Panc1 (cell line): ENCODE measurements around the gene PTPMT1. TPM values are rescaled to one million over a fixed set of nuclear protein-coding genes. Genes with fewer than 3 reads are reported as not detected.
"Not testable (repeated sequence)": the region's sequence is repeated elsewhere in the genome, so short reads cannot be mapped to it uniquely, and the experiment has no call there.

Experiments
- ATAC-seq: fragments of 200-7000 bp; cut with Tn5 transposase; 2 replicates; pipeline ENCODE4 v1.9.1; 2020; ENCODE audit warnings: mild to moderate bottlenecking, moderate library complexity
- BruUV-seq: library from RNA; stranded (reverse); fragments of 400-500 nt; replicated peaks from 2 replicates; lab custom pipeline; 2021; lab: Mats Ljungman, UMichigan
- CTCF ChIA-PET: fragments of 300-600 bp; sonication (Branson Sonifier 250); formaldehyde crosslinking; loops from one replicate; lab custom pipeline; 2022; ENCODE audit warnings: antibody characterized with exemption; lab: Charles Lee
- POLR2A ChIA-PET: fragments of 300-600 bp; sonication (Branson Sonifier 250); formaldehyde crosslinking; loops from one replicate; lab custom pipeline; 2022; ENCODE audit warnings: antibody characterized with exemption; lab: Charles Lee
- DNase-seq: peaks from one replicate; pipeline ENCODE4 v3.0.0-alpha.2; 2010; ENCODE audit warnings: low read depth, low spot score
- H3K27ac ChIP-seq: 2 replicates; pipeline ENCODE4 v1.5.1; 2011; ENCODE audit warnings: mild to moderate bottlenecking, low read length, inconsistent platforms
- H3K27me3 ChIP-seq: fragments of 200-500 bp; sonication (Bioruptor generic); 2 replicates; pipeline ENCODE4 v1.6.0; 2014; ENCODE audit warnings: low read length, inconsistent platforms; ENCODE audit not compliant: control insufficient read depth, insufficient read depth
- H3K36me3 ChIP-seq: fragments of 200-500 bp; sonication (Bioruptor generic); 2 replicates; pipeline ENCODE4 v1.5.1; 2014; ENCODE audit warnings: inconsistent platforms, mild to moderate bottlenecking, low read length, moderate library complexity; ENCODE audit not compliant: control insufficient read depth, insufficient read depth
- H3K4me1 ChIP-seq: 2 replicates; pipeline ENCODE4 v1.5.1; 2011; ENCODE audit warnings: inconsistent platforms, mild to moderate bottlenecking, low read length, moderate library complexity; ENCODE audit not compliant: control insufficient read depth, insufficient read depth
- H3K4me3 ChIP-seq, 2 experiments: 2 replicates each; pipeline ENCODE4 v1.5.1; 2011 to 2012; ENCODE audit warnings: low read depth in 2 of 2, low read length in 2 of 2, mild to moderate bottlenecking in 2 of 2, inconsistent platforms in 1 of 2, moderate library complexity in 1 of 2
- H3K9me3 ChIP-seq: fragments of 200-500 bp; sonication (Bioruptor generic); 2 replicates; pipeline ENCODE4 v1.5.1; 2014; ENCODE audit warnings: low read depth, mild to moderate bottlenecking, inconsistent platforms, low read length, moderate library complexity; ENCODE audit not compliant: control insufficient read depth, insufficient read depth
- POLR2AphosphoS5 ChIP-seq: IDR thresholded peaks from 2 replicates; pipeline ENCODE4 v1.6.1; 2012; ENCODE audit warnings: mild to moderate bottlenecking, low read depth, low read length, moderate library complexity
- SIN3A ChIP-seq: IDR thresholded peaks from 2 replicates; pipeline ENCODE4 v1.6.1; 2012; ENCODE audit warnings: low read depth, mild to moderate bottlenecking, low read length, moderate library complexity, borderline replicate concordance; ENCODE audit not compliant: insufficient read depth
- TCF7L2 ChIP-seq: IDR thresholded peaks from 2 replicates; pipeline ENCODE4 v1.6.1; 2011; ENCODE audit warnings: mild to moderate bottlenecking, low read depth, low read length, inconsistent platforms
- in situ Hi-C: cut with HindIII; loops from 2 replicates; pipeline ENCODE4 v1.10.0; 2016; ENCODE audit warnings: low sequenced_read_pairs, low pct_unique_long_range_greater_than_20kb
- intact Hi-C: fragments of 100-400 bp; cut with micrococcal nuclease; formaldehyde crosslinking; loops from one replicate; pipeline ENCODE4 v1.10.0; 2022; ENCODE audit not compliant: unreplicated experiment
- total RNA-seq: library from RNA; stranded (reverse); gene quantifications from one replicate; pipeline ENCODE4 v1.2.1, GENCODE V29; 2021; ENCODE audit not compliant: unreplicated experiment
- TF ChIP-seq, protein P1 (sequence below): fragments of 450-650 bp; IDR thresholded peaks from 2 replicates; pipeline ENCODE4 v1.5.1; 2017; ENCODE audit warnings: mild to moderate bottlenecking
- TF ChIP-seq, protein P2 (sequence below), 2 experiments: IDR thresholded peaks; 2 replicates each; pipeline ENCODE4 v1.6.1; 2011 to 2012; ENCODE audit warnings: low read depth in 2 of 2, control low read depth in 1 of 2, low read length in 1 of 2, mild to moderate bottlenecking in 1 of 2, moderate library complexity in 1 of 2; ENCODE audit not compliant: insufficient read depth in 1 of 2

Gene PTPMT1
- total RNA-seq, 1 experiment from 2014 or later, result 81.0 TPM

DNA sequence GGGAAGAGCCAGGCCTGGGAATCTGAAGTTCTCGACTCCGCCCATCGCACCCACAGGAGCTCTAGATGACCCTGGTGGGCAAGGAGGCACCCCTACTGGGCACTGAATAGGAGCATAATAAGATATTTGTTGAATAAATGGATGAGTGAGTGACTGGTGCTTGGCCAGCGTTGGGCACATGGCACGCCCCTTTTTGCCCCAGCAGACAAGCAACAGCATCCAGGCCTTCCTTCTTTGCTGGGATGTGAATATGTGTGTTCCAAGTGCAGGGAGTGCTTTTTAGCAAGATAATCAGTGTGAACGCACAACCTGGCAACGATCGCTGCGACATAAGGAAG is 12.0 kb upstream of the PTPMT1 start:
- H3K9me3 ChIP-seq, result no peaks in the 10 kb centered on the region
- intact Hi-C loops, result no loop called here
- peak overlapping the region; percentile 74 to 97 for H3K4me3 ChIP-seq
- ATAC-seq (peak; percentile 70), DNase-seq (no peak)
- ChIA-PET CTCF (interaction anchor here (0.6 to 0.7 kb wide), 4 partner anchors 44 to 590 kb away, joined by 3 read pairs; no protein-coding TSS in a partner anchor), POLR2A (no interaction called here)
- in situ Hi-C loops, result no loop called here
- no peaks in the 10 kb centered on the region for H3K27me3 ChIP-seq
- no TSS peak for BruUV-seq
- peaks cover 15% of the 10 kb centered on the region for H3K36me3 ChIP-seq
- H3K27ac ChIP-seq, result peak overlapping the region; percentile 90
- TF ChIP-seq TCF7L2, result no peak
- TF ChIP-seq, protein P1, sequence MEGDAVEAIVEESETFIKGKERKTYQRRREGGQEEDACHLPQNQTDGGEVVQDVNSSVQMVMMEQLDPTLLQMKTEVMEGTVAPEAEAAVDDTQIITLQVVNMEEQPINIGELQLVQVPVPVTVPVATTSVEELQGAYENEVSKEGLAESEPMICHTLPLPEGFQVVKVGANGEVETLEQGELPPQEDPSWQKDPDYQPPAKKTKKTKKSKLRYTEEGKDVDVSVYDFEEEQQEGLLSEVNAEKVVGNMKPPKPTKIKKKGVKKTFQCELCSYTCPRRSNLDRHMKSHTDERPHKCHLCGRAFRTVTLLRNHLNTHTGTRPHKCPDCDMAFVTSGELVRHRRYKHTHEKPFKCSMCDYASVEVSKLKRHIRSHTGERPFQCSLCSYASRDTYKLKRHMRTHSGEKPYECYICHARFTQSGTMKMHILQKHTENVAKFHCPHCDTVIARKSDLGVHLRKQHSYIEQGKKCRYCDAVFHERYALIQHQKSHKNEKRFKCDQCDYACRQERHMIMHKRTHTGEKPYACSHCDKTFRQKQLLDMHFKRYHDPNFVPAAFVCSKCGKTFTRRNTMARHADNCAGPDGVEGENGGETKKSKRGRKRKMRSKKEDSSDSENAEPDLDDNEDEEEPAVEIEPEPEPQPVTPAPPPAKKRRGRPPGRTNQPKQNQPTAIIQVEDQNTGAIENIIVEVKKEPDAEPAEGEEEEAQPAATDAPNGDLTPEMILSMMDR, result no peak; the same call in 1 of the 2 replicates
- TF ChIP-seq POLR2AphosphoS5, result no peak
- TF ChIP-seq, protein P2, sequence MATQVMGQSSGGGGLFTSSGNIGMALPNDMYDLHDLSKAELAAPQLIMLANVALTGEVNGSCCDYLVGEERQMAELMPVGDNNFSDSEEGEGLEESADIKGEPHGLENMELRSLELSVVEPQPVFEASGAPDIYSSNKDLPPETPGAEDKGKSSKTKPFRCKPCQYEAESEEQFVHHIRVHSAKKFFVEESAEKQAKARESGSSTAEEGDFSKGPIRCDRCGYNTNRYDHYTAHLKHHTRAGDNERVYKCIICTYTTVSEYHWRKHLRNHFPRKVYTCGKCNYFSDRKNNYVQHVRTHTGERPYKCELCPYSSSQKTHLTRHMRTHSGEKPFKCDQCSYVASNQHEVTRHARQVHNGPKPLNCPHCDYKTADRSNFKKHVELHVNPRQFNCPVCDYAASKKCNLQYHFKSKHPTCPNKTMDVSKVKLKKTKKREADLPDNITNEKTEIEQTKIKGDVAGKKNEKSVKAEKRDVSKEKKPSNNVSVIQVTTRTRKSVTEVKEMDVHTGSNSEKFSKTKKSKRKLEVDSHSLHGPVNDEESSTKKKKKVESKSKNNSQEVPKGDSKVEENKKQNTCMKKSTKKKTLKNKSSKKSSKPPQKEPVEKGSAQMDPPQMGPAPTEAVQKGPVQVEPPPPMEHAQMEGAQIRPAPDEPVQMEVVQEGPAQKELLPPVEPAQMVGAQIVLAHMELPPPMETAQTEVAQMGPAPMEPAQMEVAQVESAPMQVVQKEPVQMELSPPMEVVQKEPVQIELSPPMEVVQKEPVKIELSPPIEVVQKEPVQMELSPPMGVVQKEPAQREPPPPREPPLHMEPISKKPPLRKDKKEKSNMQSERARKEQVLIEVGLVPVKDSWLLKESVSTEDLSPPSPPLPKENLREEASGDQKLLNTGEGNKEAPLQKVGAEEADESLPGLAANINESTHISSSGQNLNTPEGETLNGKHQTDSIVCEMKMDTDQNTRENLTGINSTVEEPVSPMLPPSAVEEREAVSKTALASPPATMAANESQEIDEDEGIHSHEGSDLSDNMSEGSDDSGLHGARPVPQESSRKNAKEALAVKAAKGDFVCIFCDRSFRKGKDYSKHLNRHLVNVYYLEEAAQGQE (IDR thresholded peaks at IDR 0.05; ENCODE audit: insufficient read depth in 1 of 2, low read depth in 2 of 2, low read length in 1 of 2), result no peak; a peak in 1 of 4 replicates
- no peak for TF ChIP-seq SIN3A
- H3K4me1 ChIP-seq, result peaks cover 19% of the 10 kb centered on the region

DNA sequence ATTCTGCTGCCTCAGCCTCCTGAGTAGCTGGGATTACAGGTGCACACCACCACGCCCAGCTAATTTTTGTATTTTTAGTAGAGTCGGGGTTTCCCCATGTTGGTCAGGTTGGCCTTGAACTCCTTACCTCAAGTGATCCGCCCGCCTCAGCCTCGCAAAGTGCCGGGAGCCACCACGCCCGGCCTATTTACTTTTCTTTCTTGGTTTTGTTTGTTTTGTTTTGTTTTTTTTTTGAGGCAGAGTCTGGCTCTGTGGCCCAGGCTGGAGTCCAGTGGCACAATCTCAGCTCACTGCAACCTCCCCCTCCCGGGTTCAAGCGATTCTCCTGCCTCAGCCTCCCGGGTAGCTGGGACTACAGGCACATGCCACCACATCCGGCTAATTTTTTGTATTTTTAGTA is 8.4 kb upstream of the PTPMT1 start:
- BruUV-seq, H3K36me3 ChIP-seq, H3K27ac ChIP-seq, in situ Hi-C loops, POLR2A ChIA-PET, H3K4me3 ChIP-seq, H3K4me1 ChIP-seq, ATAC-seq, H3K27me3 ChIP-seq, CTCF ChIA-PET, DNase-seq, intact Hi-C loops, H3K9me3 ChIP-seq: not testable (repeated sequence)

DNA sequence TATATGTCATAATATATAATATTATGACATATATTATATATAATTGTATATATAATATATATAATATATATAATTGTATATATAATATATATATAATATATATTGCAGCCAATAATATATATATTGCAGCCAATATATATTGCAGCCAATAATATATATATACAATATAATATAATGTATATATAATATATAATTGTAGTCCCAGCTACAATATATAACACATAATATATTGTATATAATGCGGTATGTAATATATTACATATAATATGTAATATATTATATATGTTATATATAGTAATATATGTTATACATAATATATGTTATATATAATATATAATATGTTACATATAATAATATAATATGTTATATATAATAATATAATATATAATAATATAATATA is 6.7 kb upstream of the PTPMT1 start:
- Histone ChIP-seq H3K27me3 (no peaks in the 10 kb centered on the region), H3K4me3 (no peak overlapping the region), H3K27ac (no peak overlapping the region), H3K36me3 (no peaks in the 10 kb centered on the region), H3K4me1 (peaks cover 3% of the 10 kb centered on the region), H3K9me3 (no peaks in the 10 kb centered on the region)
- ChIA-PET CTCF (no interaction called here), POLR2A (no interaction called here)
- ATAC-seq, result no peak
- in situ Hi-C loops, result no loop called here
- intact Hi-C loops, result no loop called here
- no peak for DNase-seq
- BruUV-seq, result no TSS peak
- TF ChIP-seq, protein P2 (IDR thresholded peaks at IDR 0.05; ENCODE audit: insufficient read depth in 1 of 2, low read depth in 2 of 2, low read length in 1 of 2), result no peak
- no peak for TF ChIP-seq TCF7L2
- TF ChIP-seq, protein P1, result no peak
